Fibroblast of lung (primary cell): Measurements from ENCODE around the gene NOL6. TPM values are rescaled to one million over a fixed set of nuclear protein-coding genes. Genes with fewer than 3 reads are reported as not detected.

ENCODE experiments used
- DNase-seq, 2 donors: peaks; one replicate each; pipeline versions ENCODE4 v3.0.0 to v3.0.0-alpha.2; 2010; ENCODE audit warnings: low read depth in 2 of 2
- H2AFZ ChIP-seq: 2 replicates; pipeline ENCODE4 v1.5.1; 2012; ENCODE audit warnings: low read length, control low read depth, inconsistent platforms
- H3K27ac ChIP-seq: 2 replicates; pipeline ENCODE4 v1.5.1; 2011; ENCODE audit warnings: low read length, control low read depth; ENCODE audit not compliant: insufficient read depth
- H3K27me3 ChIP-seq: 2 replicates; pipeline ENCODE4 v1.5.1; 2011; ENCODE audit warnings: mild to moderate bottlenecking, low read length; ENCODE audit not compliant: control insufficient read depth, insufficient read depth
- H3K36me3 ChIP-seq: 2 replicates; pipeline ENCODE4 v1.5.1; 2011; ENCODE audit warnings: low read length; ENCODE audit not compliant: control insufficient read depth, insufficient read depth
- H3K4me1 ChIP-seq: 2 replicates; pipeline ENCODE4 v1.5.1; 2011; ENCODE audit warnings: low read length; ENCODE audit not compliant: control insufficient read depth, insufficient read depth; ENCODE audit errors: extremely low read depth
- H3K4me2 ChIP-seq: 2 replicates; pipeline ENCODE4 v1.5.1; 2011; ENCODE audit warnings: low read length, control low read depth; ENCODE audit not compliant: insufficient read depth; ENCODE audit errors: extremely low read depth
- H3K4me3 ChIP-seq, 4 experiments: fragments of 200-600 bp in 1 of 4; sonication (generic) in 1 of 4; replicated peaks in 1 of 4; 2 replicates each; pipeline ENCODE4 v1.5.1; 2011 to 2016; ENCODE audit warnings: low read length in 4 of 4, low read depth in 3 of 4, mild to moderate bottlenecking in 3 of 4, control low read depth in 2 of 4, inconsistent platforms in 1 of 4, mixed read lengths in 1 of 4; ENCODE audit not compliant: insufficient read depth in 1 of 4; ENCODE audit errors: control extremely low read depth in 1 of 4
- H3K79me2 ChIP-seq: 2 replicates; pipeline ENCODE4 v1.5.1; 2012; ENCODE audit warnings: mild to moderate bottlenecking, low read length, inconsistent platforms; ENCODE audit not compliant: control insufficient read depth, insufficient read depth
- H3K9ac ChIP-seq: 2 replicates; pipeline ENCODE4 v1.5.1; 2011; ENCODE audit warnings: mild to moderate bottlenecking, low read length, control low read depth; ENCODE audit not compliant: insufficient read depth
- H3K9me3 ChIP-seq: 2 replicates; pipeline ENCODE4 v1.5.1; 2012; ENCODE audit warnings: low read depth, low read length; ENCODE audit not compliant: control insufficient read depth, insufficient read depth
- H4K20me1 ChIP-seq: 2 replicates; pipeline ENCODE4 v1.5.1; 2011; ENCODE audit warnings: low read length; ENCODE audit not compliant: control insufficient read depth, insufficient read depth; ENCODE audit errors: extremely low read depth
- EZH2 ChIP-seq: IDR thresholded peaks from 2 replicates; pipeline ENCODE4 v1.5.1; 2012; ENCODE audit warnings: low read length, control low read depth, mild to moderate bottlenecking; ENCODE audit errors: missing control alignments
- polyA plus RNA-seq, 2 donors: library from polyadenylated mRNA; depleted of rRNA in 1 of 2; stranded (reverse) in 1 of 2; unstranded in 1 of 2; fragments of >200 nt; gene quantifications; 2 replicates each; pipeline ENCODE4 v1.2.1, GENCODE V29; 2011 to 2012; ENCODE audit warnings: missing spikeins in 1 of 2
- total RNA-seq: library from RNA; depleted of rRNA; stranded (reverse); fragments of >200 nt; gene quantifications from 2 replicates; pipeline ENCODE4 v1.2.1, GENCODE V29; 2014
- TF ChIP-seq, protein P1 (sequence below), 2 donors: IDR thresholded peaks in 1 of 2; conservative IDR thresholded peaks in 1 of 2; 1 replicate in 1 of 2; 2 replicates in 1 of 2; pipeline ENCODE4 v1.5.1; 2011 to 2012; ENCODE audit warnings: low read length in 2 of 2, control low read depth in 1 of 2, inconsistent platforms in 1 of 2, low read depth in 1 of 2, mild to moderate bottlenecking in 1 of 2

The NOL6 gene
- total and polyA plus RNA-seq, 2 donors (not counting 1 experiment from before 2014, with no cell fraction given): 15.2 to 24.4 TPM

DNA sequence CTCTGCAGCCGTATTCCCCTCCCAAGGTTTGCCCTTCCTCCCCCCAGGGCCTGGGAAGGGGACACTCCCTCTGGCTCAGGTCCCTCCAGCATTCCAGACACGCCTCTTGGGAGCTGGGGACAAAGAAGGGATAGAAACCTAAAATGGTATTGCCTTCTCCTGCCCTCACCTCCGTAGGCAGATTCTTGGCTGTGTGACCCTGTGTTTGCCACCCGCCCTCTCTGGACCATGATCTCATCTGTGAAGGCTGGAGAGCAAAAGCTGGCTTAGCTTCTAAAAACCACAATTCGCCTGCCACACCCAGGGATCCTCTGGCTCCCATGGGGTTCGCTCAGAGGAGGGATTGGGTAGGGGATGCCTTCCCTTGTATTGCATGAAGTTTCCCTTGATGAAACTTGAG is 34.0 kb downstream of the NOL6 start:
- H3K4me3 ChIP-seq: no peak overlapping the region
- H2AFZ ChIP-seq: no peak overlapping the region
- no peak overlapping the region for H3K9ac ChIP-seq
- H3K4me2 ChIP-seq: no peak overlapping the region
- no peak overlapping the region for H3K27ac ChIP-seq
- DNase-seq: no peak
- peaks cover 30% of the 10 kb centered on the region for H3K27me3 ChIP-seq
- no peaks in the 10 kb centered on the region for H3K9me3 ChIP-seq
- no peaks in the 10 kb centered on the region for H3K36me3 ChIP-seq
- H4K20me1 ChIP-seq: no peaks in the 10 kb centered on the region
- H3K4me1 ChIP-seq: no peaks in the 10 kb centered on the region
- H3K79me2 ChIP-seq: no peaks in the 10 kb centered on the region
- TF ChIP-seq, protein P1, sequence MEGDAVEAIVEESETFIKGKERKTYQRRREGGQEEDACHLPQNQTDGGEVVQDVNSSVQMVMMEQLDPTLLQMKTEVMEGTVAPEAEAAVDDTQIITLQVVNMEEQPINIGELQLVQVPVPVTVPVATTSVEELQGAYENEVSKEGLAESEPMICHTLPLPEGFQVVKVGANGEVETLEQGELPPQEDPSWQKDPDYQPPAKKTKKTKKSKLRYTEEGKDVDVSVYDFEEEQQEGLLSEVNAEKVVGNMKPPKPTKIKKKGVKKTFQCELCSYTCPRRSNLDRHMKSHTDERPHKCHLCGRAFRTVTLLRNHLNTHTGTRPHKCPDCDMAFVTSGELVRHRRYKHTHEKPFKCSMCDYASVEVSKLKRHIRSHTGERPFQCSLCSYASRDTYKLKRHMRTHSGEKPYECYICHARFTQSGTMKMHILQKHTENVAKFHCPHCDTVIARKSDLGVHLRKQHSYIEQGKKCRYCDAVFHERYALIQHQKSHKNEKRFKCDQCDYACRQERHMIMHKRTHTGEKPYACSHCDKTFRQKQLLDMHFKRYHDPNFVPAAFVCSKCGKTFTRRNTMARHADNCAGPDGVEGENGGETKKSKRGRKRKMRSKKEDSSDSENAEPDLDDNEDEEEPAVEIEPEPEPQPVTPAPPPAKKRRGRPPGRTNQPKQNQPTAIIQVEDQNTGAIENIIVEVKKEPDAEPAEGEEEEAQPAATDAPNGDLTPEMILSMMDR (conservative IDR thresholded peaks at IDR 0.05 in 1 of 2, IDR thresholded peaks at IDR 0.05 in 1 of 2; ENCODE audit: low read depth in 1 of 2, low read length in 2 of 2): no peak
- no peak for TF ChIP-seq EZH2

DNA sequence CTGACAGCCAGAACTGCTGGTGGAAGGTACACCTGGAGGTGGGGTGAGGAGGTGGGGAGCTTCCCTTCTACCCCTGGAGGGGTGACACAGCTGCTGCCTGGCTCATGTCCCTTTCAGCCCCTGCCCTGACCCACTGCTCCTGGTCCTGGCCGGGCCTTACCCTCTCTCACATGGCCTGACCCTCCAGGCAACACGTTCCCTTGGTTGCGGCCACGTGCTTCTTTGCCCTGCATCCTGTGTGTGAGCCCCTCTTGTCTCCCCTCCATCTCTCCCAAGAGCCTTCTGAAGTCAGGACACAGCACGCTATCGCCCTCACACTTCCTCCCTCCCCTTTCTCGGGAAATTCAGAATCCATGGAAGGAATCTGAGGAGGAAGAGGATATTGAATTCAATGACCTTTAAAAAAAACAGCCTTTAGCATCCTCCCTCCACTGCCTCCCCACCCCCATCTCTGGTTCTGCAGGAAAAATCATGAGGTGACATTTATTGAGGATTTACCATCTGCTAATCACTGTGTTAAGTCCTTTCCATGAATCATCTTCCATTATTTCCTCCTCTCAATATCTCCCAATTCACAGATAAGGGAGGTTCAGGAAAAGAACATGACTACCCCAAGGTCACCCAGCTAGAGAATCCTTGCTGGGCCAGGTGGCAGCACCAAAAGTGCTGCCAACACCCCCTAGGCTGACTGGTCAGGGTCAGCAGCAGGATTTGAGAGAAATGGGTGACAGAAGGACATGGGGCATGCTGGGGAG is 34.6 kb downstream of the NOL6 start:
- Histone ChIP-seq H3K9me3 (no peaks in the 10 kb centered on the region), H3K9ac (no peak overlapping the region), H3K4me2 (no peak overlapping the region), H3K4me3 (no peak overlapping the region), H4K20me1 (no peaks in the 10 kb centered on the region), H3K4me1 (no peaks in the 10 kb centered on the region), H3K79me2 (no peaks in the 10 kb centered on the region), H2AFZ (no peak overlapping the region), H3K27me3 (peaks cover 30% of the 10 kb centered on the region), H3K36me3 (no peaks in the 10 kb centered on the region), H3K27ac (no peak overlapping the region)
- DNase-seq: no peak
- TF ChIP-seq, protein P1 (conservative IDR thresholded peaks at IDR 0.05 in 1 of 2, IDR thresholded peaks at IDR 0.05 in 1 of 2; ENCODE audit: low read depth in 1 of 2, low read length in 2 of 2): no peak
- TF ChIP-seq EZH2: no peak

DNA sequence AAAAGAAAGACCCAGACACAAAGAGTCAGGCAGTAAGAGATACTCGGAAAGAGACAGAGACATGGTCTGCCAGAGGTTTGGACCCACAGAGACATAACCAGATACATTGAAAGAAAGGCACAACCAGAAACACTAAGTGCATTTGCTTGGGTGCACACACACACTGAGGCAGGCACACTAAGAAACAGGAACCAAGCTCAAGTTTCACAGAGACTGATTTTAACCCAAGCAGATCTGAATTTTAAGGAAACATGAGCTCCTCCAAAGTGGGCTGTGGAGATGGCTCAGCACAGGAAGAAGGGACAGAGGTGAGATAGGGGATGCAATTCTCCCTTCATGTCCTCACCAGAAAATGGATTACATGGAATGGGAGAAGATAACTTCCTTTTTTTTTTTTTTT is 35.8 kb downstream of the NOL6 start:
- no peaks in the 10 kb centered on the region for H3K4me1 ChIP-seq

More for the DNA sequence above, 35.8 kb downstream of the NOL6 start:
- H3K79me2 ChIP-seq: no peaks in the 10 kb centered on the region
- no peak overlapping the region for H3K9ac ChIP-seq
- no peak overlapping the region for H3K4me2 ChIP-seq
- no peak overlapping the region for H3K27ac ChIP-seq
- no peak overlapping the region for H3K4me3 ChIP-seq
- H3K27me3 ChIP-seq: peaks cover 30% of the 10 kb centered on the region
- TF ChIP-seq, protein P1 (conservative IDR thresholded peaks at IDR 0.05 in 1 of 2, IDR thresholded peaks at IDR 0.05 in 1 of 2; ENCODE audit: low read depth in 1 of 2, low read length in 2 of 2): no peak
- no peak for TF ChIP-seq EZH2
- H3K36me3 ChIP-seq: no peaks in the 10 kb centered on the region
- H2AFZ ChIP-seq: no peak overlapping the region
- H3K9me3 ChIP-seq: no peaks in the 10 kb centered on the region
- DNase-seq: no peak
- H4K20me1 ChIP-seq: no peaks in the 10 kb centered on the region
